WTC11 (cell line): ENCODE data around the gene ATP6V1F. TPM values are rescaled to one million over a fixed set of nuclear protein-coding genes. Genes with fewer than 3 reads are reported as not detected.

Source experiments
- ATAC-seq: fragments of 200-7000 bp; cut with Tn5 transposase; 2 replicates; pipeline ENCODE4 v1.10.0; 2021; ENCODE audit warnings: mild to moderate bottlenecking, moderate library complexity
- CTCF ChIA-PET: fragments of 300-600 bp; sonication (Branson Sonifier 250); formaldehyde crosslinking; loops from one replicate; lab custom pipeline; 2021; ENCODE audit warnings: antibody characterized with exemption; lab: Charles Lee
- POLR2A ChIA-PET: fragments of 350-600 bp; sonication (Branson Sonifier 250); formaldehyde crosslinking; loops from one replicate; lab custom pipeline; 2021; ENCODE audit warnings: antibody characterized with exemption; lab: Charles Lee
- DNase-seq: peaks from one replicate; pipeline ENCODE4 v3.0.0; 2021; ENCODE audit warnings: low spot score
- H3K27ac Mint-ChIP-seq: 2 replicates; pipeline ENCODE4 v1.8.0; 2021; ENCODE audit warnings: mixed read lengths
- H3K27me3 Mint-ChIP-seq: 2 replicates; pipeline ENCODE4 v1.8.0; 2021; ENCODE audit warnings: low read depth, mild to moderate bottlenecking, moderate library complexity, mixed read lengths
- H3K36me3 Mint-ChIP-seq: 2 replicates; pipeline ENCODE4 v1.8.0; 2021; ENCODE audit warnings: mixed read lengths
- H3K4me1 Mint-ChIP-seq: 2 replicates; pipeline ENCODE4 v1.8.0; 2022; ENCODE audit warnings: mixed read lengths
- H3K4me3 Mint-ChIP-seq: 2 replicates; pipeline ENCODE4 v1.8.0; 2021; ENCODE audit warnings: mild to moderate bottlenecking, moderate library complexity, mixed read lengths
- H3K9me3 Mint-ChIP-seq: 2 replicates; pipeline ENCODE4 v1.8.0; 2021; ENCODE audit warnings: mixed read lengths
- ATF2 ChIP-seq: sonication (generic); formaldehyde crosslinking; IDR thresholded peaks from 2 replicates; pipeline ENCODE4 v1.8.1; 2022; ENCODE audit warnings: low read depth, missing genetic modification reagents, borderline replicate concordance
- ATF6 ChIP-seq: sonication (generic); formaldehyde crosslinking; IDR thresholded peaks from 2 replicates; pipeline ENCODE4 v1.8.1; 2023; ENCODE audit warnings: mild to moderate bottlenecking, missing genetic modification reagents
- FOXP1 ChIP-seq: sonication (generic); formaldehyde crosslinking; IDR thresholded peaks from 2 replicates; pipeline ENCODE4 v1.8.0; 2022; ENCODE audit warnings: missing genetic modification reagents, mild to moderate bottlenecking, moderate library complexity, borderline replicate concordance
- HMGXB4 ChIP-seq: sonication (generic); formaldehyde crosslinking; IDR thresholded peaks from 2 replicates; pipeline ENCODE4 v1.8.1; 2023; ENCODE audit warnings: mild to moderate bottlenecking, moderate library complexity, missing genetic modification reagents
- IRF1 ChIP-seq: sonication (generic); formaldehyde crosslinking; IDR thresholded peaks from 2 replicates; pipeline ENCODE4 v1.8.0; 2023; ENCODE audit warnings: missing genetic modification reagents
- JUN ChIP-seq: sonication (generic); formaldehyde crosslinking; IDR thresholded peaks from 2 replicates; pipeline ENCODE4 v1.8.0; 2023; ENCODE audit warnings: mild to moderate bottlenecking, missing genetic modification reagents
- MLX ChIP-seq: sonication (generic); formaldehyde crosslinking; IDR thresholded peaks from 2 replicates; pipeline ENCODE4 v1.8.1; 2023; ENCODE audit warnings: mild to moderate bottlenecking, missing genetic modification reagents, moderate library complexity
- OVOL2 ChIP-seq: fragments of 250-450 bp; sonication (Bioruptor Pico); IDR thresholded peaks from 2 replicates; pipeline ENCODE4 v1.9.0; 2021; ENCODE audit warnings: mild to moderate bottlenecking, borderline replicate concordance
- PREB ChIP-seq: sonication (generic); formaldehyde crosslinking; IDR thresholded peaks from 2 replicates; pipeline ENCODE4 v1.8.1; 2022; ENCODE audit warnings: mild to moderate bottlenecking, missing genetic modification reagents, moderate library complexity, borderline replicate concordance
- RELA ChIP-seq: sonication (generic); formaldehyde crosslinking; IDR thresholded peaks from 2 replicates; pipeline ENCODE4 v1.8.1; 2022; ENCODE audit warnings: missing genetic modification reagents, mild to moderate bottlenecking, borderline replicate concordance
- TCF7 ChIP-seq: sonication (generic); formaldehyde crosslinking; IDR thresholded peaks from 2 replicates; pipeline ENCODE4 v1.8.0; 2022; ENCODE audit warnings: mild to moderate bottlenecking, low read depth, missing genetic modification reagents, moderate library complexity
- ZNF232 ChIP-seq: sonication (generic); formaldehyde crosslinking; IDR thresholded peaks from 2 replicates; pipeline ENCODE4 v1.8.0; 2022; ENCODE audit warnings: mild to moderate bottlenecking, missing genetic modification reagents
- ZNF263 ChIP-seq: sonication (generic); formaldehyde crosslinking; IDR thresholded peaks from 2 replicates; pipeline ENCODE4 v1.8.1; 2022; ENCODE audit warnings: low read depth, mild to moderate bottlenecking, moderate library complexity, missing genetic modification reagents
- total RNA-seq: library from RNA; stranded (reverse); gene quantifications from 3 replicates; pipeline ENCODE4 v1.2.3, GENCODE V29; 2021

Gene ATP6V1F
- total RNA-seq, 1 experiment from 2014 or later = 117 TPM

- TF ChIP-seq TCF7 (CRISPR knock-in tag) = no peak
- TF ChIP-seq ATF2 = no peak
These were observed 22.1 kb downstream of the ATP6V1F start (continued) for GRCh38 chr7:128884561-128885369.

GRCh38 chr7:128885370-128886187 lies 22.9 kb downstream of the ATP6V1F start:
- H3K36me3 Mint-ChIP-seq = no peaks in the 10 kb centered on the region
- peaks cover 4% of the 10 kb centered on the region; the same call in 1 of the 2 replicates for H3K9me3 Mint-ChIP-seq
- H3K4me3 Mint-ChIP-seq = no peak overlapping the region
- peaks cover 4% of the 10 kb centered on the region; the same call in 1 of the 2 replicates for H3K27me3 Mint-ChIP-seq
- POLR2A ChIA-PET = no interaction called here
- DNase-seq = no peak
- TF ChIP-seq ZNF232 (CRISPR knock-in tag) = no peak
- no peak for TF ChIP-seq OVOL2
- no peak for TF ChIP-seq PREB
- TF ChIP-seq JUN (CRISPR knock-in tag) = no peak
- no peak for TF ChIP-seq IRF1
- TF ChIP-seq ATF6 = no peak
- TF ChIP-seq RELA (CRISPR knock-in tag) = no peak
- no peak for TF ChIP-seq FOXP1 (CRISPR knock-in tag)
- no peak for TF ChIP-seq HMGXB4 (CRISPR knock-in tag)
- TF ChIP-seq, all 79 proteins: peak for 0
- Mint-ChIP-seq H3K27ac (no peak overlapping the region), H3K4me1 (peaks cover 5% of the 10 kb centered on the region; the same call in 1 of the 2 replicates)
- CTCF ChIA-PET = interaction anchor here (0.6 to 4.7 kb wide), 10 partner anchors 22 to 206 kb away, joined by 3 to 65 read pairs (median 6); partner anchors contain the start of genes ATP6V1F, IRF5 and KCP
- ATAC-seq = no peak

GRCh38 chr7:128886391-128887168 lies 23.9 kb downstream of the ATP6V1F start:
- Mint-ChIP-seq H3K36me3 (no peaks in the 10 kb centered on the region), H3K9me3 (peaks cover 4% of the 10 kb centered on the region; the same call in 1 of the 2 replicates), H3K27me3 (peaks cover 4% of the 10 kb centered on the region; the same call in 1 of the 2 replicates), H3K4me3 (no peak overlapping the region), H3K27ac (no peak overlapping the region), H3K4me1 (peaks cover 5% of the 10 kb centered on the region; the same call in 1 of the 2 replicates)
- TF ChIP-seq MLX (CRISPR knock-in tag) = no peak
- 0 out of 2 replicates have a peak, but pooled peaks have one; percentile 28 for TF ChIP-seq ZNF263
- ATAC-seq (no peak; the same call in 1 of the 2 replicates), DNase-seq (no peak)
- CTCF ChIA-PET = interaction anchor here (0.6 to 4.7 kb wide), 13 partner anchors 19 to 264 kb away, joined by 3 to 65 read pairs (median 4); partner anchors contain the start of genes ATP6V1F and KCP
- POLR2A ChIA-PET = no interaction called here
